NCI-H2029 (cell line): Measurements from ENCODE around the gene SLC25A34.
A peak's percentile ranks its signal among the peaks of the same experiment; 100 is the strongest.
"Not testable (repeated sequence)": the region's sequence is repeated elsewhere in the genome, so short reads cannot be mapped to it uniquely, and the experiment has no call there.

Source experiments
- DNase-seq: peaks from one replicate; lab custom pipeline; 2025; lab: John Stamatoyannopoulos, UW

SLC25A34 gene

DNA sequence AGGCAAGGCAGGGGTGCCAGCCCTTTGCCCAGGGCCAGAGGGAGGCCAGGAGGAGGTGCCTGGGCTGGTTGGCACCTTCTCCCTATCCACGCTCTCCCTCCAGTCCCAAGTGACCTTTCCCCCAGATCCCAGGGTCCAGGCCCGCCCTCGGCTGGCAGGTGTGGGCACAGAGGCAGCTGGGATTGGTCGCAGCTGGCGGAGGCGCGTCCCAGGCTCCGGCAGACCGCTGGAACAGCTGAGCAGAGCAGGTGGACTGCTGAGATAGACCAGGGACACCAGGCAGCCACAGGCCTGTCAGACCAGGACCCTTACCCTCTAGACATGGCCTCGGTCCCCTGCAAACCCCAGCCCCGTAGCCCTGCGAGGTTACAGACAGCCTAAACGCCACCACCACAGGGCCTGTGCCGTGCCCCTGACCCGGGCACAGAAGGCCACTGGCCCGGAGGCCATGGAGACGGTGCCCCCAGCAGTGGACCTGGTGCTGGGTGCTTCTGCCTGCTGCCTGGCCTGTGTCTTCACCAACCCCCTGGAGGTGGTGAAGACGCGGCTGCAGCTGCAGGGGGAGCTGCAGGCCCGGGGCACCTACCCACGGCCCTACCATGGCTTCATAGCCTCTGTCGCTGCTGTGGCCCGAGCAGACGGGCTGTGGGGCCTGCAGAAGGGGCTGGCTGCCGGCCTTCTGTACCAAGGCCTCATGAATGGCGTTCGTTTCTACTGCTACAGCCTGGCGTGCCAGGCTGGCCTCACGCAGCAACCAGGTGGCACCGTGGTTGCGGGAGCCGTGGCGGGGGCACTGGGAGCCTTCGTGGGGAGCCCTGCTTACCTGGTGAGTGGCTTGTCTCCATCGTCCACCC, at the start of gene SLC25A34:
TSS of gene SLC25A34 (plus strand) at position 221 of the 854 bp plus-strand sequence. CDS start at position 449, 228 bp downstream.
- DNase-seq, result peak; percentile 91

DNA sequence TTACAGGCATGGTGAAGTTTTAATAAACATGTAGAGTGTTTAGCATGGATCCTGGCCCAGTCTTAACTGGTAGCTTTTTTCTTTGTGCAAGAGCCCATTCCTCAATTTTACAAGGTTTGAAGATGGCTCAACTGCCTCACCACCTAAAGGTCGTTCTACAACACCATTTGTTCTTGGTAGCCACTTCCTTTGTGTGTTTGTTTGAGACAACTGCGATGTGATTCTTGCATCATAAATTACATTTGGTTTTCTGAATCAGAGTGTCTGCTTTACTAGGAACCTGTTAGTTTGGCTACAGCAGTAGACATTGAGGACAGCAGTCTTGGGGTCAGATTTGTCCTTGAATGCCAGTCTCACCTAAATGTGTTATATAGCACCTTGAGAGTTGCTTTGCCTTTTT, 48.6 kb upstream of the SLC25A34 start:
- no peak for DNase-seq

DNA sequence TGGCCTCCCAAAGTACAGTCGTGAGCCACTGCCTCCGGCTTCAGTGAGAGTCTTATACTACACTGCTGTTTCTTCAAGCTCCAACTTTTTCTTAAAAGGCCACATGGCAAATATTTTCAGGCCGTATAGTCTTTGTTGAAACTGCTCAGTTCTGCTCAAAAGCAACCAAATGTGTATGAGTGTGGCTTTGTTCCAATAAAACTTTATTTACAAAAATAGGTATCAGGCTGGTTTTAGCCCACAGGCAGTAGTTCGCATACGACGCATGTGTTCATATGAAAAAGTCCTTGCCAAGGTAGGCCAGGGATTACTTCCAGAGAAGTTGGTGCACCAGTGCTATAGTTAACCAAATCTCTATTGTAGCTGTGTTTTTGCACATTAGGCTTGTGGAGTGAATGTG, 45.7 kb upstream of the SLC25A34 start:
- no peak for DNase-seq

DNA sequence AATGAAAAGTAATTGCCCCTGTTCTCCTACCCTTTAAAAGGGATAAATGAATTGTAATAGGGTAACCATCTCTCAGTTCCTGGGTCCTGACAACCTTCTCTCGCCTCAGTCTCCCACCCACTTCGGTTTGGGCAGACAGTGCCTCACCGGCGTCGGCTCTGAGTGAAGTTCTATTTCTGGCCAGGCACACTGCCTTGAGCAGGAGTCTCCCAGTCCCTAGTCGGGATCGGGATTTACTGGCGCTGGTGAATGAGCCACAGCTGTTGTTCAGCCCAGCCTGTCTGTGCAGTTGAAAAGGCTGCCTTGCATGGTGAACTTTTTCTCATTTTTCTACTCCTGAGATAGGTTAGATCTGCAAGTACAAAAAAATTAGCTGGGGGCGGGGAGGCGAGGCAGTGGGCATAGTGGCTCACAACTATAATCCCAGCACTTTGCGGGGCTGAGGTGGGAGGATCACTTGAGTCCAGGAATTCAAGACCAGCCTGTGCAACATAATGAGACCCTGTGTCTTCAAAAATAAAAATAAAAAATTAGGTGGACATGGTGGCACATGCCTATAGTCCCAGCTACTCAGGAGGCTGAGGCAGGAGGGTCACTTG, 44.5 kb upstream of the SLC25A34 start:
- DNase-seq, result no peak

DNA sequence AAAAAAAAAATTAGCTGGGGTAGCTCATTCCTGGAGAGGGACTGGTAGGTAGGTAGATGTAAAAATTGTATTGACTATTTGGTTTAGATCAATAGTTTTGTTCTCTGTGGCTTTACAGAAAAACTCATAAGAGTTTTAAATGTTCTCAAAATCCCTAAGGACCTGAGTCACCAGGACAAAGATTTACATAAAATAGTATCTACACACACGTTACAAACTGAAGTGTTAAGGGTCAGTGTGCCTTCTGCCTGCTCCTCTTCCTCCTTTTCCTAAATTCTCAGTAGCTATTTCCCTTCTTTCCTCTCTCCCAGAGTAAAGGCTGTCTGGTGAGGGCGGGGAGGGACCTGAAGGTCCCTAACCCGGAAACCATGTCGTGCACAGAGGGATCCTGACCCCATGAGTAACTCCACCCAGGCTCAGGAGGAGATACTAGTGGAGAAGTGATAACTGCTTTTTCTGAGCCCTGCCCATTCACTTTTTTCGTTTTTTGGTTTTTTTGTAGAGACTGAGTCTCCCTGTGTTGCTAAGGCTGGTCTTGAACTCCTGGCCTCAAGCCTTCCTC, 43.9 kb upstream of the SLC25A34 start:
- DNase-seq, result no peak

DNA sequence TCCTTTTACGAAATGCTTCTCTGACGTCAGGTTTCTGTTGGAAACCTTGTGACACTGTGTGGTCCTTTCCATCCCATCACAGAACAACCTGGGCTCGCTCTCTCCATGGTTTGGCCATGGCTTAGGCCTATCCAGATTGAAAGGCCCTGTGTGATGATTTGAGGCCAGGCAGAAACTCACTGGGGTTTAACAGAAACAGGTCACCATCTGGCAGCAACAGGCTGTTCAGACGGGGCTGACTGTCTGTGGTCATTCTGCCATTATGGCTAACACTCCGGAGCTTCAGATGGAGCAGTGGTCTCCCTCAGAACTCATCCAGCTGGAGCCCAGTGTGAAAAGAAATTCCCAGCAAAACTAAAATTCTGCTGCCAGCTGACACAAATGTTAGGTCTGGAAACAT, 42.7 kb upstream of the SLC25A34 start:
- no peak for DNase-seq

DNA sequence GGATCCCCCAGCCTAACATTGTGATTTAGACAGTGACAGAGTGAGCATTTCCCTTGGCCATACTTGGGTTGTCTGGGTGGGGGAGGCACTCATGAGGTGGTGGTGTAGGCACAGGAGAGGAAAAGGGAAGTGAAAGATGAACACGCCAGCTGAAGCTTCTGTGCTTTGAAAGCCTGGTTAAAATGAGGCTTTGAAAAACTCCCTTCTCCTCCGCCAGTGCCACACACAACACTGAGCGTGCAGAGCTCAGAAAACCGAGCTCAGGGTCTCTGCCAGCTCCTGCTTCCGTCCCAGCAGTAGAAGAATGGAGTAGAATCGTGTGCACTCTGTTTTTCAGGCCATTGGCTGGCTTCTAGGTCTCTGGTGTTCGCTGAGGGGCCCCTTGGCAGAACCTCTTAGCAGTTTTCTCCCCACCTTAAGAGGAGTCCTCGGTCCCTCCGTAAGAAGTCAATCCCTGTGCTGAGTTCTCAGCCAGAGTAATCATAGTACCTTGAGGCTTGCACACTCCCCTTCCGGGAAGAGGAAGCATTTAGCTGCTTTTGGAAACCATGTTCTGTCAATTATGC, 39.0 kb upstream of the SLC25A34 start:
- no peak for DNase-seq

DNA sequence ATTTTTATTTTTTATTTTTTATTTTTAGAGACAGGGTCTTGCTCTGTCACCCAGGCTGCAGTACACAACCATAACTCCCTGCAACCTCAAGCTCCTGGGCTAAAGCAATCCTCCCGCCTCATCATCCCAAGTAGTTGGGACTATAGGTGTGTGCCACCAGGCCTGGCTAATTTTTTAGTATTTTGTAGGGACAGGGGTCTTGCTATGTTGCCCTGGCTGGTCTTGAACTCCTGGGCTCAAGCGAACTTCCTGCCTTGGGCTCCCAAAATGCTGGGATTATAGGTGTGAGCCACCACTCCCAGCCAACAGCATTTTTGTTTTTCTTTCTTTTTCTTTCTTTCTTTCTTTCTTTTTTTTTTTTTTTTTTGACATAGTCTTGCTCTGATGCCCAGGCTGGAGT, 37.9 kb upstream of the SLC25A34 start:
- DNase-seq, result no peak

DNA sequence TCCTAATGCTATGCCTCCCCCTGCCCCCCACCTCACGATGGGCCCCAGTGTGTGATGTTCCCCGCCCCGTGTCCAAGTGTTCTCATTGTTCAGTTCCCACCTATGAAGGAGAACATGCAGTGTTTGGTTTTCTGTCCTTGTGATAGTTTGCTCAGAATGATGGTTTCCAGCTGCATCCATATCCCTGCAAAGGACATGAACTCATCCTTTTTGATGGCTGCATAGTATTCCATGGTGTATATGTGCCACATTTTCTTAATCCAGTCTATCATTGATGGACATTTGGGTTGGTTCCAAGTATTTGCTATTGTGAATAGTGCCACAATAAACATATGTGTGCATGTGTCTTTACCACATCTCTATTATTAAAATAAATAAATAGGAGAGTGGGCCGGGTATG, 36.7 kb upstream of the SLC25A34 start:
- DNase-seq, result not testable (repeated sequence)

DNA sequence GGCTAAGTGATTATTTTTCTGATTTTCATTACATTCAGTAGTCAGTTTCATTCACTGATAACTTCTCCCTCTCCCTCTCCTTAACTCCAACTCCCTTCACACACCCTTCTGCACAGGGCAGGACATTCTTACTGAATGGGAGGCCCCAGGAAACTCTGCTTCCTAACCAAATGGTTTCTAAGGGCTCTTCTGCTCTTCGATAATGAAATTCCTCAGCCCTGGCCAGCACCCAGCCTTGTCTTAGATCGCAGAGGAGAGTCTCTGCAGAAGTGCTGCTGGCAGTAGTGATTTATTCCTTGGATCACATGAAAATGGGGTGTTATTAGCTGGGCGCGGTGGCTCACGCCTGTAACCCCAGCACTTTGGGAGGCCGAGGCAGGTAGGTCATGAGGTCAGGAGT, 35.5 kb upstream of the SLC25A34 start:
- no peak for DNase-seq

DNA sequence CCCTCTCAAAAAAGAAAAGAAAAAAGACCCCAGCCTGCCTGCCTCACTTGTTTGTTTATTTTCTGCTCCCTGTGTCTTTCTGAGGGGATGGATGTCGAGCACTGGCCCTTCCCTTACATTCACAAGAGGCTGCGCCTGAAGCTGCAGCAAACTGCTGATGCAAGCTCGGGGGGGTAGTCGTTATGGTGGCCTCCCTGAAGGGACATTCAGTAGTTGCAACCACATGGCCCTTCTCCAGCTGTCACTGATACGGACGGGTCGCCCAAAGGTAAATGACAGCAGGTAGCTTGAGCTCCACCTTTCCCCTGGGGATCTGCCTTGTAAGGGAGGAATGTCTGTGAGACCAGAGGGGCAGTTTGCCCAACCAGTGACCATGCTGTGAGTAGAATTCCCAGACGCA, 34.3 kb upstream of the SLC25A34 start:
- no peak for DNase-seq

DNA sequence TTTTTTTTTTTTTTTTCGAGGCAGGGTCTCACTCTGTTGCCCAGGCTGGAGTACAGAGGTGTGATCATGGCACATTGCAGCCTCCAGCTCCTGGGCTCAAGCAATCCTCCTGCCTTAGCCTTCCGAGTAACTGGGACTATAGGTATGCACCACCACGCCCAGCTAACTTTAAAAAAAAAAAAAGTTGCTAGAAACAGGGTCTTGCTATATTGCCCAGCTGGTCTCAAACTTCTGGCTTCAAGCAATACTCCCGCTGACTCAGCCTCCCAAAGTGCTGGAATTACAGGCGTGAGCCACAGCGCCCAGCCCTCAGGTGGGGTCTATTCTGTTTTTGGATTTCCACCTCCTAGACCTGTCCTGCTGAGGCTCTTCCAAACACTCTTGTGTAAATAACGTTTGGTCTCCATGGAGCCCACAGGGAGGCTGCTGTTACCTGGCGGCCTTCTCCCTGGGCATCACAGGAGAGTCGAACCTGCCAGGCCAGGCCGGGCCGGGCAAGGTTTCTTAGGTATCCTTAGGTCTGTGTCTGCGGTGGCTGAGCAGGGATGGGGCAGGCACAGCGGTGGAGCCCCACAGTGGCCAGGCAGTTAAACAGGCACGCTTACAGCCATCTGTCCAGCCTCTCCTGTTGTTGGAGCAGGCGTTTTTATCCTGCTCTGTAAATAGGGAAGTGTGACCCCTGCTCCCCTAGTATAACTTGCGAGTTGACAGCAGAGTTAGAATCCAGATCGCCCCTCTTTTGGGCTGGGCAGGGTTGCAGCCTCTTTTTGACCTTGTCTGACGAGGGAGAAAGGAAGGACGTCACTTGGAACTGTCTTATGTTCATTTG, 33.1 kb upstream of the SLC25A34 start:
- no peak for DNase-seq

DNA sequence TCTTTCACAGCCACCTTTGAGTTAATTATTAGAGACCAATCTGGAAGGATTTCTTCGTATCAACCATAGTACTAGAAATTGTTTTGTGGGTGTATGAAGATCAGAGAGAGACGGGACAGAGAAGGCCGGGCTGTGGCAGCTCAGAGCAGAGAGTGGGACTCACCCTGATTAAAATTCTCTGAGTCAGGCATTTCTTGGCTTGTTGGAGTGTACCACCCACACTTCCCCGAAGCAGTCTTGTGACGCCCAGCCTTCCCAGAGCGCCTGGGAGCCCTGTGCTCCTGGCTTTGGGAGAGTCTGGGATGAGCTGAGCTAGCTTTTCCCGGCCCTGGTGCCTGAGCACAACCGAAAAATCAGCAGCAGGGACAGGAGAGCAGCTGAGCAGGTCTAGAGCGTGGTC, 32.5 kb upstream of the SLC25A34 start:
- no peak for DNase-seq

DNA sequence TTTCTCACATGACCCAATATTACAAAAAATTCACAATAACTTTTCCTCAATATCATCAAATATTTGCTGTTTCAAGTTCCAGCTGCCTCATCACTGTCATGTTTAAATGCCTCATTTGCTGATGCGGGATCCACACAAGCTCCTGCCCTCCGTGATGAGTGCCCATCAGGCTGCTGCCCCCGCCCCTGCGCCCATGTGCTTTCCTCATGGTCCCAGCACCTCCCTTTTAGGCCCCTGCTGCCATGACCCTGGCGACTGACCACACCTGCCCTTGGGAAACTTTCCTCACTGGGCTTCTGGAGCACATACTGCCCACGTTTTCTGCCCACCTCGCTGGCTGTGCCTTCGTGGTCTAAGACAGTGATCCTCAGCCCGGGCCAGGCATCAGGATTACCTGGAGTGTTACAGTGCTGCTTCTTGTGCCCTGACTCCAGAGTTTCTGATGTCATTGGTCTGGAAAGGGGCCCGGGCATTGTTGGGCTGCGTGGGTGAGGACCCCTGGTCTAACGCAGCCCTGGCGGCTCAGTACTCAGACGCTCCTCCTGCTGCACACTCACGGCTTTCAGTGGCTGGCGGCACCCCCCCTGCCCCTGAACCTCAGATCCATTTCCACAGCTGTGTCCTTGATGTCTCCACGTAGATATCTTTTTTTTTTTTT, 31.4 kb upstream of the SLC25A34 start:
- no peak for DNase-seq

DNA sequence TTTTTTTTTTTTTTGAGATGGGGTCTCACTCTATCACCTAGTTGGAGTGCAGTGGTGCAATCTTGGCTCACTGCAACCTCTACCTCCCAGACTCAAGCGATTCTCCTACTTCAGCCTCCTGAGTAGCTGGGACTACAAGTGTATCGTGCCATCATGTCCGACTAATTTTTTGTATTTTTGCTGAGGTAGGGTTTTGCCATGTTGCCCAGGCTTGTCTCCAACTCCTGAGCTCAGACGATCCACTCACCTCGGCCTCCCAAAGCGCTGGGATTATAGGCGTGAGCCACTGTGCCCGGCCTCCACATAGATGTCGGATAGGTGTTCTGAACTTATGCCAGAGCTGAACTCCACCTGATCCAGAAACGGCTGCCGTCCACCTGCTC, 30.9 kb upstream of the SLC25A34 start:
- no peak for DNase-seq

DNA sequence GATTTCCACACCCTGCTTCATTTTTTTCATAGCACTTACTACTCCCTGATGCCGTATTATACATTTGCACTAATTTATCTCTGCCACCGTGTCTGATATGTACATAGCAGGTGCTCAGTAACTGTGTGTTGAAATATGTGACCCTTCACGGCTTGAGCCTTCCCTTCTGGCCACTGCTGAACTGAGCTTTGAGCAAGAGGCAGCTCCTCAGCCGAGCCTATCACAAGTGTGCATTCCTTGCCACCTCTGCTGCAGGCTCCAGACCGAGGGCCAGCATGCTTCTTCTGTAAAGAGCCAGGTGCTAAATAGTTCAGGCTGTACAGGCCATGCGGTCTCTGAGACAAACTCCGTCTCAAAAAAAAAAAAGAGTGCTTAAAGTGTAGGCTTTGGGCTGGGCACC, 29.3 kb upstream of the SLC25A34 start:
- DNase-seq, result no peak

DNA sequence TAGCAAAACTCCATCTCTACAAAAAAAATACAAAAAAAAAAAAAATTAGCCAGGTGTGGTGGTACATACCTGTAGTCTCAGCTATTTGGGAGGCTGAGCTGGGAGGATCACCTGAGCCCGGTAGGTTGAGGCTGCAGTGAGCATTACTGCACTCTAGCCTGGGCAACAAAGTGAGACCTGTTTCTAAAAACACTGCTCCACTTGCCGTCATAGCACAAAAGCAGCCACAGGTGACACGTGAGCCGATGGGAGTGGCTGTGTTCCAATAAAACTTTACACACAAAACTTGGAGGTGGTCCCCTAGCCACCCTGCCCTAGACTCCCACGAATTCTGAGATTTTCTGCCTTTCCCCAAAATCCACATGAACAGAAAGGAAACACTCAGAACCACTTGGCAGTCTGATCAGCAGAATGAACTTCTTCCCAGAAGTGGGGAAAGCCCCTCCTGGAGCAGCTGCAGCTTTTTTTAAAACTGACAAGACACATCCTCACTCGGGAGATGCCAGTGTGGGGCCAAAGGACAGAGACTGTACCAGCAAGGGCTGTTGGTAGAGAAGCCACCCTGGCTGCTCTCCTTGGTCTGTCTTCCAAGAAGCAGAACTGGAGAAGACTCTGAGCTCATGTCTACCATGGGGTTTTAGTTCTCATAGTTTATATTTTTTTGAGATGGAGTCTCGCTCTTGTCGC, 28.7 kb upstream of the SLC25A34 start:
- DNase-seq, result no peak

DNA sequence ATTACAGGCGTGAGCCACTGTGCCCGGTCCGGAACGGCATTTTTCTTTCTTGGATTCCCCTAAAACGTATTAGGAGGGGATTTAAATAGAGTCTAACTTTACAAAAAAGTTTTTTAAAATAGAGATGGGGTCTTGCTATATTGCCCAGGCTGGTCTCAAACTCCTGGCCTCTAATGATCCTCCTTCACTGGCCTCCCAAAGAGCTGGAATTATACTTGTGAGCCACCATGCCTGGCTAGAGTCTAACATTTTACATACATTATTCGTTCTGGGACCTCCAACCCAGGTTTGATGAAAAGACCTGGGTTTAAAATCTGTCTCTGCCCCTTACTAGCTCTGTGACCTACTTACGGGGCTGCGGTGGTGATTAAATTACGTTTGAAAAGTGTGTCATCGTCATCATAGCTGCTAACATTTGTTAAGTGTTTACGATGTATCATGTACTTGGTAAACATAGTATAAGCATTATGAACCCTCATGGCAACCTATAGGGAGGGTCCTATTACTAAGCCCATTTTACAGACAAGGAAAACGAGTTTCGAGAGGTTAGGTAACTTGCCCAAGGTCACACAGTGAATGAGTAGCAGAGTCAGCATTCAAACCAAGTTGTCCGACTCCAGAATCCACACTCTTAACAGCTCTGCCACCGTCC, 27.4 kb upstream of the SLC25A34 start:
- no peak for DNase-seq

DNA sequence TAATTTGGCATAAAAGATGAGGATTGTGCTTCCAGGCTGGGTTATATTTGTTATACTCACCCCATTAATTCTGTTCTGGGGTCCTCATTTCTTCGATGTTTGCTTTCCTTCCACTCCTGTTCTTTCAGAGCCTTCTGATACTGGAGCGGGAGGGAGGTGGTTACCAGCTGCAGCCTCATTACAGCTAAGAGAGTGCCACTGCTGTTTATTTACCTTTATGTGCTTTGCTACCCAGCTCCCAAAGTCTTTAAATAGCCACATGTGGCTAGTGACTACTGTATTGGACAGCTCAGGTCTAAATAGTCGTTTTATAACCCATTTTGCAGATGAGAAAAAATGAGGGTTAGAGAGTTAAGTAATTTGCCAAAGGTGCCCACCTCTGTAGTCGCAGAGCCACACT, 26.8 kb upstream of the SLC25A34 start:
- DNase-seq, result no peak

DNA sequence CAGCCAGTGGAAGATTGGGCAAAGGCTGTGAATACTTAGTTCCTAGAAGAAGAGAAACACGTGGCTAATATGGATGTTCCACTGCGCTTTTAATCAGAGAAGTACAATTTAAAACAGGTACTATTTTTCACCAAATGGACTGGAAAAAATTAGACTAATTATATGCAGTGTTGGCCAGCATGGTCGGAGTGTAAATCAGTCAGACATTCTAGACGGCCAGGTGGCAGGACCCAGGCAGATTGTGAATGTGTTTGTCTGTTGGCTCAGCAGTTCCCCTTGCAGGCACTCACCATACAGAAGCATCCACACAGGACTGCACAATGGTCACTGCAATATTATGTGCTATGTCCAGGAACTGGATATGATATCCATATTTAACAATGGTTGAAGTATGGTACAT, 23.9 kb upstream of the SLC25A34 start:
- DNase-seq, result no peak
